ENCODE measurements around the gene DNAH6. TPM values are rescaled to one million over a fixed set of nuclear protein-coding genes. Genes with fewer than 3 reads are reported as not detected.

DNAH6 gene
- polyA plus RNA-seq, 4 donors: 0.48 to 3.0 (median 2.1) TPM

DNA sequence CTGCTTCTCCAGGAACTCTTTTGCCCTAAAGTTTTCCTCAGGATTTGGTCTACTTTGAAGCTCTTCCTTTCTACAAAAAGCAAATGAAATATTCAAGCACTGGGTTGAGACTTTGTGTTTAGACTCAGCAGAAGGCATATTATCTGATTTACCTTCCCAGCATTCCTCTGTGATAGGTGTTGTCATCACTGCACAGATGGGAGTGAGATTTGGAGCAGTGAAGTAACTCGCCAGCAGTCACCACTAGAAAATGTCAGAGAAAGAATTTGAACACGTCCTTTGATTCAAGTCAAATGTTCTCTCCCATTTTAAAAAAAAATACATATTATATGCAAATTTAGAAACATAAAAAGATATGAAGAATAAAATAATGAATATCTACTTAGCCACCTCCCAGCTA is 112.2 kb downstream of the DNAH6 start:
- no peak for DNase-seq (ENCODE audit: low read depth in 4 of 4, low spot score in 3 of 4)

DNA sequence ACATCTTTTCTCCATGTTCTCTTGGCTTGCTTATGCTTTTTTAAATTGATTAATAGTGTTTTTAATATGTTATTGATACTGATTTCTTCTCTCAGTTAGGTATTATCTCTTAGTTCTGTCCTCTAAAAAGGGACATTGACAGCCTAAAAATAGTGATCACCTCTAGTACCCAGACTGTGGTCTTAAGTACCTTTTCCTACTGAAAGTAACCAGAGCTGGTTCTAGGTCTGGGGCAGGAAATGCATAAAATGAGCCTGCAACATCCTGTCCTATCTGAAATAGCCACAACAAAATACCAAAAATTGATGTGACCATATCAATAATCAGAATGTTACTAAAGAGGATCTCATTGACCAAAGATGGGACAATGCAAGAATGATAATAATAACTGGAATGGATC is 113.3 kb downstream of the DNAH6 start:
- DNase-seq (ENCODE audit: low read depth in 4 of 4, low spot score in 3 of 4): no peak

DNA sequence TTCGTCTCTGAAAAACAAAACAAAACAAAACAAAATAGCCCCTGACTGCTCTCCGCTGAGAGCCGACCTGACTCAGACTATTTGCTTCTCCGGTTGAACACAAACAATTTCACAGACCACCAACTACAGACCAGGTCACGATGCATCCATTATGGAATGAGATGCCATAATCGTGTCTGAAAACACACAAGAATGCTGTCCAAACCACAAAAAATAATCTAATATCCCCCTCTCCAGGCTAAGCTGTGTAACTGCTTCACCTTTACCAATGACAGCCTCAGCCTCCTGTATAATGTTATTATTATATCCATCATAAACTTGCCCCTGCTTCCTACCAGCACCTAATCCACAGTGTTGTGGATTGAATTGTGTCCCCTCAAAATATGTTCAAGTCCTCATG is 114.7 kb downstream of the DNAH6 start:
- peak in 2 of 4 donors; percentile 11 to 16 for DNase-seq (ENCODE audit: low read depth in 4 of 4, low spot score in 3 of 4)

DNA sequence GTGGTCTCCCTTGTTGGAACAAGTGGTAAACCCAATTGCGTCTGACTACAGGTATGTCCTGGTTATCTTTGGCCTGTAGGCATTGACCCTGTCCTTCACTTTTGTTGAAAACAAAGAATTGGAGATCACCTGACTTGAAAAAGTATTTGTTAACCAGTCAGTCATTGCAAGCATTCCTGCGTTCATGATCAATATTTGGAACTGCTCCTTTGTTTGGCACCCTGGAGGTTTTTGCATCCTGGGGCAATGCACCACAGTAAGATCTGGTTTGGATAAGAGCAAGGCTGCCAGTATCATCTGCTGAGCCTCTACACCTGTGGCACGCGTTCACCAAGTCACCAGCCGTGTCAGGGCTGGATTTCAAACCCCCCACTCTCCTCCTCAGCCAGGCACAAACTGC is 115.7 kb downstream of the DNAH6 start:
- no peak for DNase-seq (ENCODE audit: low read depth in 4 of 4, low spot score in 3 of 4)

DNA sequence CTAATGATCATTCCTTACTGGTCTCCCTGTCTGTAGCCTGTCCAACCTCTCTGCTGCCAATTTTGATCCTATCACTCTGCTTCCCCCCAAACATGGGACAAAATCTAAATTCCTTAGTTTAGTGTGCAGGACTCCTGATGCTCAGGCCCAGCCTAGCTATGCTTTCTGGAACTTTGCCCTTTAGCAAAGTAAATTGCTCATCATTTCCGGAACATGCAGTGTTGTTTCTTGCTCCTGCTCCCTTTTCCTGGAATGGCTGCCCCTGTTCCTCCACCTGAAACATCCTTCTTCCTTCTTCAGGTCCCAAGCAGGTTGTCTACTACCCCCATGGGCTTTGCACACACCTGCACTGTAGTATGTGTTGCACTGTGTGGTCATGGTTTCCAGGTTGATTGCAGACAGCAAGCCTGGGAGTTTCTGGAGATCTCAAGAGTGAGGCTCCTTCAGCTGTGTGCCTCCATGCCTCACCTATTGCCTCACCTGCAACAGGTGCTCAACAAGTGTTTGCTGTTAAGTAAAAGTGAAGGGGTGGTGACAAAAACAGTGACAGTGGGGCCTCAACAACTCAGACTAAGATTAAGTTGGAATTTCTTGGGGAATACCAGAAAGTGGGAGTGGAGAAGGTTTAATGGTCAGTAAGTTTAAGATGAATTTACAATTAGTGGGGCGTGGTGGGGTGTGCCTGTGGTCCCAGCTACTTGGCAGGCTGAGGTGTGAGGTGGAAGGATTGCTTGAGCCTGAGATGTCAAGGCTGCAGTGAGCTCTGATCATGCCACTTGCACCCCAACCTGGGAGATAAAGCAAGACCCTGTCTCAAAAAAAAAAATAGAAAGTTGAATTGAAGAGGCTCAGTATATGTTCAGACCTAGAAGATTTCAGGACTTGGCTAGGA is 120.0 kb downstream of the DNAH6 start:
- DNase-seq (ENCODE audit: low read depth in 4 of 4, low spot score in 3 of 4): no peak

DNA sequence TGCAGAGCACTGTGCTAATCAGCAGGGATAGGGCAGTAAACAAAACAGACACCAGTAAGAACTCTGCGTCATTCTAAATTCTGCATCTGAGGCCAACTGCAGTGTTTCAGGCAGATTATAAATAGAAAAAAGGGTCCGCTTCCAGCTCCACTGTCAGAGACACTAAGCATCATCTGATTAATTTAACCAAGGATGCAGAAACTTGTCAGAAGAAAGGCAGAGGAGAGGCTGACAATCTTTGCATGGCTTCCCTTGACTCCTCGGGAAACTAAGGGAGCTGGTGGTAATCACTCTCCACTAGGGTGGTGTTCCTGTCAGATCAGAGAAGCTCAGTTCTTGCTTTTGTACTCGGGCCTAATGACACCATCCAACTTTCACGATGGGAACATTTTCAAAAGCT is 123.5 kb downstream of the DNAH6 start:
- no peak for DNase-seq (ENCODE audit: low read depth in 4 of 4, low spot score in 3 of 4)

DNA sequence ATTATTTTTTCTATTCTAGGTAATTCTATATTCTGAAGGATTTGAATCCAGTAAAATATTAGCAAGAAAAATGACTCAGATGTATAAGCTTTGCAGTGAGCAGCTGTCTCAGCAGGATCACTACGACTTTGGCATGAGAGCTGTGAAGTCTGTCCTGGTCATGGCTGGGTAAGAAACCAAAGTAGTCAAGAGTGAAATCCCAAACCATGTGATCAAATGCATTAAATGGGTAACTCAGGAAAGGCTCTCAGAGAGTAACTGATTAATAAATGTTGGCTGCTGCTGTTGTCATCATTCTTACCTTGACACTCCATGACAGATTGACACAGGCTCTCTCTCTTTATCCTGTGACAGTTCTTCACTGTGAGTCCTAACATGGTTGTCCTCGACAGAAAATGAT is 124.1 kb downstream of the DNAH6 start:
- DNase-seq (ENCODE audit: low read depth in 4 of 4, low spot score in 3 of 4): peak in 1 of 4 donors; percentile 2

DNA sequence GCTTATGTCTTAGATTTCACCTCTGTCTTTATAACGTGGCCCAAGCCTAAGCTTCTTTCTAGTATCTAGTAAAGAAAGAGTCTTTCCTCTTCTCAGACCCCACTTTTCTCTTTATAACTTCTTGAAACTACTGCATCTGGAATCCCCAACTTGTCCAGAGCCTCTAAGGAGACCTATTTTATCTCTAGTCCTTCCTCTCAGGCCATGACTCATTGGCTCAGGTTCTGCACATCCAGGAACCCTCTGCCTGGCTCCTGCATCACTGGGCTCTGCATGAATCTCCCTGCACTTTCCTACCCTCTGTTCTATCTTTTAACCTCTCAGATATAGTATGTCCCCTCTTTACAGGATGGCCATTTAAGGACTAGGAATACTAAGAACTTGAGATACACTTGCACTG is 124.7 kb downstream of the DNAH6 start:
- DNase-seq (ENCODE audit: low read depth in 4 of 4, low spot score in 3 of 4): no peak

DNA sequence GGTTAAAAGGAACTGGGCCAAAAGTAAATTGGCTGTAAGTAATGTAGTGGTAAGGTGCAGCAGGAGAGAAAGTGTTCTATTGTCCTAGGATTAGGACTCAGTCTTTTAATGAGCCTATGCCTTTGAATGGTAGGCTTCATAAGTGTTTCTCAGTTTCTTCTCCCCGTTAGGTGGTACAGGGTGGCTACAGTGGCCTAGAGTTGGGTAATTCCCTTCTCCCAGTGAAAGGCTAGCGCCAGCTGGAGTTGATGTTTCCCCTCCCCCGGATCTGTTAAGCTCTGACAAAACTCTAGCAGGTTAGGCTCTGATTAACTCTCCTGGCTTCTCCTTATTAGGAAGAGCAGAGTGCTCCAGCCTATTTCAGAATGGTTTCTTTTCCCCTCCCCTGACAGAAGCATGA is 127.7 kb downstream of the DNAH6 start:
- no peak for DNase-seq (ENCODE audit: low read depth in 4 of 4, low spot score in 3 of 4)

DNA sequence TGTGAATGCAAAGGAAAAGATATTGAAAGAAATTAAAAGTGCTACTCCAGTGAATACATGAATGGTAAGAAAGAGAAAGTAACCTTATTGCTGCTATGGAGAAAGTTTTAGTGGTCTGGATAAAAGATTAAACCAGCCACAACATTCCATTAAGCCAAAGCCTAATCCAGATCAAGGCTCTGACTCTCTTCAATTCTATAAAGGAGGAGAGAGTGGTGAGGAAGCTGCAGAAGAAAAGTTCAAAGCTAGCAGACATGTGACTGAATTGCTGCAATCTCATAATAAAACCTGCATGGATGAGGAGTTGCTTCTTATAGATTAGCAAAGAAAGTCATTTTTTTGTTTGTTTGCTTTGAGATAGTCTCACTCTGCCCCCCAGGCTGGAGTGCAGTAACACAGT is 130.2 kb downstream of the DNAH6 start:
- DNase-seq (ENCODE audit: low read depth in 4 of 4, low spot score in 3 of 4): no peak

DNA sequence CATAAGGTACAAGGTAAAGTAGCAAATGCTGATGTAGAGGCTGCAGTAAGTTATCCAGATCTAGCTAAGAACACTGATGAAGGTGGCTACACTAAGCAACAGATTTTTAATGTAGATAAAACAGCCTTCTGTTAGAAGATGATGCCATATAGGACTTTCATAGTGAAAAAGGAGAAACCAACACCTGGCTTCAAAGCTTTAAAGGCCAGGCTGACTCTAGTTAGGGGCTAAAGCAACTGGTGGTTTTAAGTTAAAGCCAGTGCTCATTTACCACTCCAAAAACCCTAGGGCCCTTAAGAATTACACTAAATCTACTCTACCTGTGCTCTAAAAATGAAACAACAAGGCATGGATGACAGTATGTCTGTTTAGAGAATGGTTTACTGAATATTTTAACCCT is 131.0 kb downstream of the DNAH6 start:
- DNase-seq (ENCODE audit: low read depth in 4 of 4, low spot score in 3 of 4): no peak

DNA sequence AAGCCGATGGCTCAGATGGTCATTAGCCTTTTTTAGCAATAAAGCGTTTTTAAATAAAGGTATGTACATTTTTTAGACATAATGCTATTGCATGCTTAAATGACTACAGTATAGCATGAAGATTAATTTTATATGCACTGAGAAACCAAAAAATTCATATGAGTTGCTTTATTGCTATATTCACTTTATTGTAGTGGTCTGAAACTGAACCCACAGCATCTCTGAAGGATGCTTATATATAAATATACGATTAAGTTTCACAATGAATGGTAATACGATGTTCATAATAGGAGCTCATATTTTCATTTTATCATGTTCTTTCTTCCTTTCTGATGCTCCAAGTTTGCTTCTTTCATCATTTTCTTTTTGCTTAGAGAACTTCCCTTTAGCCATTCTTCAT is 132.8 kb downstream of the DNAH6 start:
- DNase-seq (ENCODE audit: low read depth in 4 of 4, low spot score in 3 of 4): no peak

DNA sequence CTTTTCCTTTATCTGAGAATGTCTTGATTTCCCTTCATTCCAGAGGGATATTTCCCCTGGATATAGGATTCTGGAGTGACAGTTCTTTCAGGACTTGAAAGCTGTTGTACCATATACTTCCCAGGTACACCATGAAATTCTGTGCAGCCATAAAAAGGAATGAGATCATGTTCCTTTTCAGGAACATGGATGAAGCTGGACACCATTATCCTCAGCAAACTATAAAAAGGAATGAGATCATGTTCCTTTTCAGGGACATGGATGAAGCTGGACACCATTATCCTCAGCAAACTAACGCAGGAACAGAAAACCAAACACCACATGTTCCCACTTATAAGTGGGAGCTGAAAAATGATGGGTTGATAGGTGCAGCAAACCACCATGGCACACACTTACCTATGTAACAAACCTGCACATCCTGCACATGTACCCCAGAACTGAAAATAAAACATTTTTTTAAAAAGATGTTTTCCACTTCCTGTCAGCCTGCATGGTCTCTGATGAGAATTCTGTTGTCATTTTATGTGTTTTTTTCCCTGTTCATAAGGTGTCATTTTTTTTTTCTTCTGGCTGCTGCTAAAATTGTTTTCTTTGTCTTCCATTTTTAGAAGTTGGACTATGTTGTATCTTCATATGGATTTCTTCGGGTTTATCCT is 133.3 kb downstream of the DNAH6 start:
- DNase-seq (ENCODE audit: low read depth in 4 of 4, low spot score in 3 of 4): no peak

DNA sequence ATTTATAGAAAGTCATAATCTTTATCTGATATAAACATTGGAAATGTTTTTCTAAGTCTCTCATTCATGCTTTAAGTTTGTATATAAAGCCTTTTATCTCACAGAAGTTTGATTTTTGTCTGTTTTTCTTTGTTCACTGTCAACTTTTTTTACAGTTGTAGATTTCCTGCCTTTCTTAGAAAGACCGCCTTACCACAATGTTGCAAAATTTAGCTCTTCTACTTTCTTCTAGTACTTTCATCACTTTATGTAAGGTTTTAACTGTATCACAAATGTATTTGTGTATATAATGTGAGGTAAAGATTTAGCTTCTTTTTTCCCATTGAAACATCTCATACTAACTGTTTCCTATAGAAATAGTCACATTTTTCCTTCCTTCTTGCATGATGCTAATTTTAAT is 136.1 kb downstream of the DNAH6 start:
- DNase-seq (ENCODE audit: low read depth in 4 of 4, low spot score in 3 of 4): no peak

DNA sequence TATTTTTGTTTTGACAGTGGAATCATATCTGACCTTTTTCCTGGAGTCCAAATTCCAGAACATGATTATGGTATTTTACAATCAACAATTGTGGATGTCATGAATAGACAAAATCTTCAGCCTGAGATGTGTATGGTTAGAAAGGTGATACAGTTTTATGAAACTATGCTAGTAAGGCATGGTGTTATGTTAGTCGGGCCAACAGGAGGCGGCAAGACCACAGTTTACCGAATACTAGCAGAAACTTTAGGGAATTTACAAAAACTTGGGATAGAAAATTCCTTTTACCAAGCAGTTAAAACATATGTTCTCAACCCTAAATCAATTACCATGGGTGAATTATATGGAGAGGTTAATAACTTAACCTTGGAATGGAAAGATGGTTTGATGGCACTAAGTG is 137.0 kb downstream of the DNAH6 start:
- no peak for DNase-seq (ENCODE audit: low read depth in 4 of 4, low spot score in 3 of 4)

DNA sequence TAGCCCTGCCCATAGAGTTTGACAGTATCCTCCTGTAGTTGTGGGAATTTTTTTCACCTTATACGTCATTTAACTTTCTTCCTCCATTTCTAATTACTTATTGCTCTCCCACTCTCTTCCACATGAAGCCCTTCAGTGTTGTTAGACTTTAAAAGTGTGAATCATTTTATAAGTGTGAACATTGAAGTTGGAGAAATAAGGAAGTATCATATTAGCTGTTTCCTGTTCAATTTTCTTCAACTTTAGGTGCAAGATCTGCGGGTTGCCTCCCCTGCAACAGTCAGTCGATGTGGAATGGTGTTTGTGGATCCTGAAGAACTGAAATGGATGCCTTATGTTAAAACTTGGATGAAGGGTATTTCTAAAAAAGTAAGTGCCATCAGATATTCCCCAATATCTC is 138.1 kb downstream of the DNAH6 start:
- DNase-seq (ENCODE audit: low read depth in 4 of 4, low spot score in 3 of 4): no peak

DNA sequence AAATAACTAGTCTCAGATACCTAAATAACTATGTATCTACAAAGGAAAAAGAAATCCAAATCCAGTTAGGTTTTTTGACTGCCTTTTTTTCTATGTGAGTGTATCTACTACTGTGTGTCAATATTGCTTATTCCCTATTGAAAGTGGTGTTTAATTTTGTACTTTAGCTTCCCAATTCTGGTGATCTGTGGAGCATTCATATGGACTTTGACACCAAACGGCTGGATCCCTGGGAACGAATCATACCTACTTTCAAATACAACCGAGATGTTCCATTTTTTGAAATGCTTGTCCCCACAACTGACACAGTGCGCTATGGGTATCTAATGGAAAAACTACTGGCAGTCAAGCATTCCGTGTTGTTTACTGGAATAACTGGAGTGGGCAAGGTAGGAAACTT is 152.8 kb downstream of the DNAH6 start:
- no peak for DNase-seq (ENCODE audit: low read depth in 4 of 4, low spot score in 3 of 4)

DNA sequence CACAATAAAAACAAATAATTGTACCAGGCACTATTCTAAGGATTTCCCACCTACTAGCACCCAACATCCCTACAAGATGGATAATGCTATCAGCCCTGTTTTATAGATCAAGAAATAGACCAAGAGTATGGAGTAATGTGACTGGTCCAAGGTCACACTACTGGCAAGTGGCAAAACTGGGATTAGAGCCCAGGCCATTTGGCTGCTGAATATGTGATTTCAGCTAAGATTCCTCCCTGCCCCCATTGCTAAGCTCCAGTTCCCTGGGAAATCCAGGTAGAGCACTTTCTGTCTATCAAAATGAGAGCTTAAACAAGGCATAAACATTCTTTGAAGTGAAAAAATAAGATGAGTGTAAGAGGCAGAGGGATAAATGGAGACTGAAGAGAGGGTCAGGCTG is 157.8 kb downstream of the DNAH6 start:
- DNase-seq (ENCODE audit: low read depth in 4 of 4, low spot score in 3 of 4): no peak

DNA sequence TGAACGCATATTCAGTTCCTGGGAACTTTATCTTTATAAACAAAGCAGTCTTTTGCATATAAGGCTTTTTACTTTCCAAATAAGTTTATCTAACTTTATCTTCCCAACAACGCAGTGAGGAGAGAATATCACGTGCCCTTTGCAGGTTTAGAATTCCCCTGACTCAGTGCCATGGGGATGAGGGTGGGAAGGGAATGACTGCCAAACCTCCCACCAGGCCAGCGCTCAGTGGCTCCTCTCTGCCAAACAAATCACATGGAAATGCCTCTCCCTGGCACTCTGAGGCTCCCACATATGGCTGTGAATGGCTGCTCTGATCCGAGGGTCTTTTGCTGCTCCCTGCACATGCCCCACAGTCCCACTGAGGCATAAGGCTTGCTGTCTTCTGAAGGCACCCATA is 158.3 kb downstream of the DNAH6 start:
- no peak for DNase-seq (ENCODE audit: low read depth in 4 of 4, low spot score in 3 of 4)

DNA sequence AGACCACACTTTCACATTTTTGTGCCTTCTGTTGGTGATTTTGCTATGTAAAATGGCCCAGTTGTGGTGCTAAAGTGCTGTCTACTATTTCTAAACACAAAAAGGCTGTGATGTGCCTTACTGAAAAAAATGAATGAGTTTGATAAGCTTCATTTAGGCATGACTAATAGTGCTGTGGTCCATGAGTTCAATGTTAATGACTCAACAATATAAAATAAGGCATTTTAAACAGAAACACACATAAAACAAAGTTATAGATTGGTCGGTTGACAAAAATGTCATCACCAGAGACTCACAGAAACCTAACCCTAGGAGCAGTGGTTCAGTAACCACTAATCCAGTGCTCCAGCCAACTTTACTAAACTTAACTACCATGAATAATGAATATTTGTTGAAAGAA is 160.0 kb downstream of the DNAH6 start:
- DNase-seq (ENCODE audit: low read depth in 4 of 4, low spot score in 3 of 4): no peak

DNA sequence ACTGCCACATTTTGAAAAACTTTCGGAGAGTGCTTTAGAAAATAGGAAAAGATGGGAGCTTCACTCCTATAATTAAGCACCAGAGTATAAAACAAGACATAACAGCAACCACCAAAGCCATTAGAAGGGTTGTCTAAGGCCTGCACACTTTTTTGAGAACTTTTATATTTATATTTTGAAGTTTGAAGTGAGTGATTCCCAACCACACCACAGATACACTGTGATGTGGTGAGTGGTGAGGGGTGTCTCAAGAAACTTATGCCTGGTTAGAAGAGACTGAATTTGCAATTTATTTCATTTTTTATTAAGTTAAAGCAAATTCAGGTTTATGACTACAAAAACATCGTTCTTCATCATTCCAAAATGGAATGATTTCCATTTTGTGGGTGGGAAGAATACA is 161.9 kb downstream of the DNAH6 start:
- no peak for DNase-seq (ENCODE audit: low read depth in 4 of 4, low spot score in 3 of 4)

DNA sequence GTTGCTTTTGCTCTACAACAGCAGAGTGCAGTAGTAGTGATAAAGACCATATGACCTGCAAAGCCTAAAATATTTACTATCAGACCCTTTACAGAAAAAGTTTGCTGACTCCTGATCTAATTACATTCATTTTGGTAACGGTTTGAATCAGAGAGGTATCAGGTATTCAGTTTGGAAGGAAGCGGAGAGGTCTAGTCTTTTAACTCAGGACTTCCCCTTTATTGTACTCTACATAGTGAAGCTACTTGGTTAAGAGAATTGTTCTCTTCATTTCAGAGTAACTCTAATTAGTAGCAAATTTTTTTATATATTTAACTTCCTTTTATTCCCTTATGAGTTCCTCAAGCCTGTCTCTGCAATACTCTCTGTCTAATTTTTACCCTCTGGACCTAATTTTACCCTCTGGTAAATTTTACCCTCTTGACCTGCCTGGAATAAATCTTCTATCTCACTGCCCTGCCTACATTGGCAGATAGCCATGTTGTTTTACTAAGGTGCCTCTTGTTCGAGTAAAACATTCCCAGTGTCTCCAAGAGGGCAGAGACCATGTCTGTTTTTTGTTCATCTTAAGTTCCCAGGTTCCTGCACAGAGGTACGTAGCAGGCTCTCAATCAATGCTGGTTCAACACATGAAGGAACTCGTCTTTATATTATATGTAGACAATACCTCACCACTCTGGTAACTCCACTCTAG is 170.6 kb downstream of the DNAH6 start:
- peak in 1 of 4 donors; percentile 1 for DNase-seq (ENCODE audit: low read depth in 4 of 4, low spot score in 3 of 4)
